Measurements from ENCODE around the gene OR52E8. TPM values are rescaled to one million over a fixed set of nuclear protein-coding genes. Genes with fewer than 3 reads are reported as not detected.

Gene OR52E8
- total and polyA plus RNA-seq, 10 donors: not detected

GRCh38 chr11:5831196-5831829 lies 26.2 kb downstream of the OR52E8 start:
- H3K4me3 ChIP-seq: no peak overlapping the region
- WGBS, 5 donors: 76 to 92% (median 88%) methylated on average over 6 of the region's 6 CpGs
- no peaks in the 10 kb centered on the region for H3K4me1 ChIP-seq
- H3K9me3 ChIP-seq: peaks cover 0 to 2% (median 0%) of the 10 kb centered on the region in 8 donors
- no peaks in the 10 kb centered on the region for H3K27me3 ChIP-seq (replicated peaks in 1 of 7)
- DNase-seq: no peak
- H3K27ac ChIP-seq: no peak overlapping the region
- intact Hi-C loops (cut with DNase I; ENCODE audit: low total_unique reads): no loop called here
- no peaks in the 10 kb centered on the region for H3K36me3 ChIP-seq
- TF ChIP-seq POLR2AphosphoS5 (IDR thresholded peaks at IDR 0.05): no peak
- TF ChIP-seq, protein P1, sequence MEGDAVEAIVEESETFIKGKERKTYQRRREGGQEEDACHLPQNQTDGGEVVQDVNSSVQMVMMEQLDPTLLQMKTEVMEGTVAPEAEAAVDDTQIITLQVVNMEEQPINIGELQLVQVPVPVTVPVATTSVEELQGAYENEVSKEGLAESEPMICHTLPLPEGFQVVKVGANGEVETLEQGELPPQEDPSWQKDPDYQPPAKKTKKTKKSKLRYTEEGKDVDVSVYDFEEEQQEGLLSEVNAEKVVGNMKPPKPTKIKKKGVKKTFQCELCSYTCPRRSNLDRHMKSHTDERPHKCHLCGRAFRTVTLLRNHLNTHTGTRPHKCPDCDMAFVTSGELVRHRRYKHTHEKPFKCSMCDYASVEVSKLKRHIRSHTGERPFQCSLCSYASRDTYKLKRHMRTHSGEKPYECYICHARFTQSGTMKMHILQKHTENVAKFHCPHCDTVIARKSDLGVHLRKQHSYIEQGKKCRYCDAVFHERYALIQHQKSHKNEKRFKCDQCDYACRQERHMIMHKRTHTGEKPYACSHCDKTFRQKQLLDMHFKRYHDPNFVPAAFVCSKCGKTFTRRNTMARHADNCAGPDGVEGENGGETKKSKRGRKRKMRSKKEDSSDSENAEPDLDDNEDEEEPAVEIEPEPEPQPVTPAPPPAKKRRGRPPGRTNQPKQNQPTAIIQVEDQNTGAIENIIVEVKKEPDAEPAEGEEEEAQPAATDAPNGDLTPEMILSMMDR (IDR thresholded peaks at IDR 0.05 in 8 of 11, conservative IDR thresholded peaks at IDR 0.05 in 3 of 11): no peak
- TF ChIP-seq POLR2A (IDR thresholded peaks at IDR 0.05): no peak

DNA sequence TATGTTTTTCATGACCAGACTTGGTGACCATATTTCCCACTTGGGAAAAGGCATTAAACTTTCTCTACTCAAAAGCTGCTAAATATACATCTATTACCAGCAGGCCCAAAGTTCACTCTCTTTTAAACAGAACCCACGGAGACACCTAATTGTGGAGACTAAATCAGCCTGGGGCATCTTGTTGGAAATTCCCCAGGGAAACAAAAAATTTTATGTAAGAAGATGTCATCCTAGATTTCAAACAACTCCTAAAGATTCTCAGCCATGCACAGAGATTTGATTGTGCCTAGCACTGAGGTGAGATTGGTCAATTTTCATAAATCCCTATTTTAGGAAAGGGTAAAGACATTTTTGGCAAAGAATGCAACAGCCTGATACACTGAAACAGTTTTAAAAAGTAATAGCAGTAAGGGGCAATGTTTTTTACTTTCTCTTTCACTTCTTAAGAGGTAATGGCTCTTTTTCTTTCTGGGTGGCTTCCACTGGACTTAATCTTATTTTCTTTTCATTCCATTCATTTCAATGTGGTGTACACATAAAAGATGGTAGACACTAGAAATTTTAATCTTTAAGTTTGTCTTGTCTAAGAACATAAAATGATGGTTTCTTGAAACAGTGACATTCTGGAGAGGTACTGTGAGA lies 39.1 kb downstream of the OR52E8 start:
- 9 to 32% (median 25%) methylated on average over 1 of the region's 1 CpG for WGBS, 5 donors
- no peak for TF ChIP-seq POLR2AphosphoS5 (IDR thresholded peaks at IDR 0.05)
- TF ChIP-seq POLR2A (IDR thresholded peaks at IDR 0.05): no peak
- TF ChIP-seq, protein P1 (IDR thresholded peaks at IDR 0.05 in 8 of 11, conservative IDR thresholded peaks at IDR 0.05 in 3 of 11): no peak
- Histone ChIP-seq H3K4me1 (peaks cover 0 to 33% (median 13%) of the 10 kb centered on the region in 6 donors), H3K27me3 (replicated peaks in 1 of 7) (no peaks in the 10 kb centered on the region), H3K9me3 (no peaks in the 10 kb centered on the region), H3K36me3 (no peaks in the 10 kb centered on the region), H3K4me3 (peak overlapping the region in 2 of 8 donors; percentile 1 to 24), H3K27ac (no peak overlapping the region)
- no peak for DNase-seq
- intact Hi-C loops (cut with DNase I; ENCODE audit: low total_unique reads): no loop called here

- no peaks in the 10 kb centered on the region for H3K27me3 ChIP-seq (replicated peaks in 1 of 7)
- H3K9me3 ChIP-seq: no peaks in the 10 kb centered on the region
- peaks cover 0 to 33% (median 13%) of the 10 kb centered on the region in 6 donors for H3K4me1 ChIP-seq
- TF ChIP-seq POLR2A (IDR thresholded peaks at IDR 0.05): no peak
- TF ChIP-seq, protein P1 (IDR thresholded peaks at IDR 0.05 in 8 of 11, conservative IDR thresholded peaks at IDR 0.05 in 3 of 11): no peak
- TF ChIP-seq POLR2AphosphoS5 (IDR thresholded peaks at IDR 0.05): no peak
- no peaks in the 10 kb centered on the region for H3K36me3 ChIP-seq
- intact Hi-C loops (cut with DNase I; ENCODE audit: low total_unique reads): no loop called here
- WGBS, 5 donors: 28 to 44% (median 37%) methylated on average over 4 of the region's 4 CpGs
- no peak for DNase-seq
- H3K4me3 ChIP-seq: no peak overlapping the region
- H3K27ac ChIP-seq: peak overlapping the region in 2 of 8 donors; percentile 24 to 62
Measured at GRCh38 chr11:5815534-5815933, 42.0 kb downstream of the OR52E8 start.

Measured in spleen (tissue), 11 donors.